IMR-90 (cell line): Measurements from ENCODE around the gene C11orf98. TPM values are rescaled to one million over a fixed set of nuclear protein-coding genes. Genes with fewer than 3 reads are reported as not detected.

Experiments used
- ATAC-seq: fragments of 200-7000 bp; cut with Tn5 transposase; 2 replicates; pipeline ENCODE4 v1.9.1; 2020; ENCODE audit warnings: low read depth, mild to moderate bottlenecking, moderate library complexity
- BruUV-seq: library from RNA; stranded (reverse); fragments of 400-500 nt; replicated peaks from 2 replicates; lab custom pipeline; 2021; lab: Mats Ljungman, UMichigan
- CTCF ChIA-PET: fragments of 300-600 bp; formaldehyde crosslinking; extraction: SDS; loops from one replicate; lab custom pipeline; 2021; ENCODE audit warnings: antibody characterized with exemption; lab: Yijun Ruan, JAX
- POLR2A ChIA-PET: fragments of 300-600 bp; sonication (Branson Sonifier 250); formaldehyde crosslinking; loops from one replicate; lab custom pipeline; 2022; ENCODE audit warnings: antibody characterized with exemption; ENCODE audit not compliant: unreplicated experiment; lab: Charles Lee
- DNase-seq: peaks from one replicate; pipeline ENCODE4 v3.0.0; 2013
- H2AFZ ChIP-seq: replicated peaks from 2 replicates; pipeline ENCODE3; 2013; ENCODE audit warnings: low read length, mild to moderate bottlenecking; ENCODE audit not compliant: poor library complexity
- H2AK5ac ChIP-seq: 2 replicates; pipeline ENCODE4 v1.6.1; 2013; ENCODE audit warnings: low read depth, low read length, inconsistent platforms
- H2AK9ac ChIP-seq: replicated peaks from 2 replicates; pipeline ENCODE3; 2013; ENCODE audit warnings: mild to moderate bottlenecking, low read depth, low read length, moderate library complexity; ENCODE audit not compliant: poor library complexity
- H2BK120ac ChIP-seq: 2 replicates; pipeline ENCODE4 v1.6.1; 2013; ENCODE audit warnings: low read depth, low read length, inconsistent platforms
- H2BK15ac ChIP-seq: 3 replicates; pipeline ENCODE4 v1.6.1; 2013; ENCODE audit warnings: low read depth, low read length, inconsistent platforms
- H2BK20ac ChIP-seq: 2 replicates; pipeline ENCODE4 v1.6.1; 2013; ENCODE audit warnings: low read depth, mild to moderate bottlenecking, inconsistent platforms, low read length, moderate library complexity
- H2BK5ac ChIP-seq: 2 replicates; pipeline ENCODE4 v1.6.1; 2013; ENCODE audit warnings: mild to moderate bottlenecking, low read depth, low read length, inconsistent platforms; ENCODE audit not compliant: poor library complexity, severe bottlenecking
- H3K14ac ChIP-seq: replicated peaks from 2 replicates; pipeline ENCODE4 v1.6.1; 2013; ENCODE audit warnings: low read depth, low read length, inconsistent platforms
- H3K18ac ChIP-seq: 2 replicates; pipeline ENCODE4 v1.6.1; 2013; ENCODE audit warnings: low read depth, low read length, control low read depth
- H3K23ac ChIP-seq: 2 replicates; pipeline ENCODE4 v1.6.1; 2013; ENCODE audit warnings: low read depth, low read length, inconsistent platforms
- H3K27ac ChIP-seq: 2 replicates; pipeline ENCODE4 v1.5.1; 2013; ENCODE audit warnings: mild to moderate bottlenecking, control low read depth, low read length; ENCODE audit not compliant: insufficient read depth
- H3K27me3 ChIP-seq: 2 replicates; pipeline ENCODE4 v1.6.1; 2013; ENCODE audit warnings: low read length; ENCODE audit not compliant: control insufficient read depth, insufficient read depth
- H3K36me3 ChIP-seq: 2 replicates; pipeline ENCODE4 v1.6.1; 2013; ENCODE audit warnings: low read length, mixed read lengths; ENCODE audit not compliant: control insufficient read depth, insufficient read depth
- H3K4ac ChIP-seq: 2 replicates; pipeline ENCODE4 v1.6.1; 2013; ENCODE audit warnings: low read depth, low read length, inconsistent platforms
- H3K4me1 ChIP-seq: 2 replicates; pipeline ENCODE4 v1.6.1; 2013; ENCODE audit warnings: low read length, mixed read lengths; ENCODE audit not compliant: control insufficient read depth, insufficient read depth
- H3K4me2 ChIP-seq: 2 replicates; pipeline ENCODE4 v1.6.1; 2013; ENCODE audit warnings: low read depth, mild to moderate bottlenecking, control low read depth, low read length, moderate library complexity
- H3K4me3 ChIP-seq: 2 replicates; pipeline ENCODE4 v1.5.1; 2013; ENCODE audit warnings: low read depth, mild to moderate bottlenecking, control low read depth, low read length, moderate library complexity; ENCODE audit not compliant: insufficient read depth
- H3K56ac ChIP-seq: 2 replicates; pipeline ENCODE4 v1.6.1; 2013; ENCODE audit warnings: low read length, inconsistent platforms; ENCODE audit not compliant: insufficient read depth; ENCODE audit errors: extremely low read depth
- H3K79me1 ChIP-seq, 2 experiments: 2 replicates each; pipeline ENCODE4 v1.6.1; 2013; ENCODE audit warnings: low read length in 2 of 2, inconsistent platforms in 1 of 2, low read depth in 1 of 2
- H3K9ac ChIP-seq: 2 replicates; pipeline ENCODE4 v1.6.1; 2013; ENCODE audit warnings: low read depth, low read length, control low read depth
- H3K9me1 ChIP-seq: 2 replicates; pipeline ENCODE4 v1.6.1; 2013; ENCODE audit warnings: low read length, inconsistent platforms; ENCODE audit not compliant: insufficient read depth
- H3K9me3 ChIP-seq: 2 replicates; pipeline ENCODE4 v1.6.1; 2013; ENCODE audit warnings: low read length; ENCODE audit not compliant: control insufficient read depth, insufficient read depth
- H4K20me1 ChIP-seq: 2 replicates; pipeline ENCODE4 v1.6.1; 2013; ENCODE audit warnings: low read length, inconsistent platforms; ENCODE audit not compliant: insufficient read depth
- H4K5ac ChIP-seq: 2 replicates; pipeline ENCODE4 v1.6.1; 2013; ENCODE audit warnings: mild to moderate bottlenecking, low read depth, low read length, control low read depth
- H4K8ac ChIP-seq, 2 experiments: 2 replicates each; pipeline ENCODE4 v1.6.1; 2013; ENCODE audit warnings: low read depth in 2 of 2, low read length in 2 of 2, control low read depth in 1 of 2, inconsistent platforms in 1 of 2
- H4K91ac ChIP-seq: 2 replicates; pipeline ENCODE4 v1.6.1; 2013; ENCODE audit warnings: low read depth, low read length, inconsistent platforms; ENCODE audit not compliant: insufficient read depth
- CEBPB ChIP-seq: IDR thresholded peaks from 2 replicates; pipeline ENCODE4 v1.6.1; 2012; ENCODE audit warnings: low read depth, low read length, improper control_type of control experiment
- CHD1 ChIP-seq: IDR thresholded peaks from 2 replicates; pipeline ENCODE4 v1.6.1; 2012; ENCODE audit warnings: low read depth, low read length, improper control_type of control experiment
- MAZ ChIP-seq: IDR thresholded peaks from 2 replicates; pipeline ENCODE4 v1.6.1; 2012; ENCODE audit warnings: low read depth, mild to moderate bottlenecking, low read length, improper control_type of control experiment, moderate library complexity, borderline replicate concordance
- MXI1 ChIP-seq: IDR thresholded peaks from 2 replicates; pipeline ENCODE4 v1.6.1; 2012; ENCODE audit warnings: low read depth, mild to moderate bottlenecking, low read length, moderate library complexity, borderline replicate concordance
- NFE2L2 ChIP-seq: fragments of 150-350 bp; IDR thresholded peaks from 2 replicates; pipeline ENCODE4 v1.6.1; 2016; ENCODE audit warnings: low read depth, mild to moderate bottlenecking, low read length
- POLR2A ChIP-seq: IDR thresholded peaks from 2 replicates; pipeline ENCODE4 v1.6.1; 2012; ENCODE audit warnings: mild to moderate bottlenecking, low read depth, low read length
- RAD21 ChIP-seq: IDR thresholded peaks from 2 replicates; pipeline ENCODE4 v1.6.1; 2012; ENCODE audit warnings: low read length, improper control_type of control experiment
- RFX5 ChIP-seq: IDR thresholded peaks from 2 replicates; pipeline ENCODE4 v1.8.0; 2012; ENCODE audit warnings: low read depth, mild to moderate bottlenecking, low read length, moderate library complexity
- SMC3 ChIP-seq: fragments of 150-350 bp; IDR thresholded peaks from 2 replicates; pipeline ENCODE4 v1.6.1; 2016; ENCODE audit warnings: low read depth, mild to moderate bottlenecking, antibody characterized with exemption, low read length, moderate library complexity
- WGBS, 2 experiments: methylation state at CpG; one replicate each; pipeline versions ENCODE4 v1.1.5 to v1.1.7; 2013; ENCODE audit warnings: missing lambda C conversion rate in 2 of 2; ENCODE audit not compliant: insufficient read length in 1 of 2; ENCODE audit errors: extremely low coverage in 2 of 2; 5-methylcytosine and 5-hydroxymethylcytosine counted together
- dilution Hi-C: fragments of 300-500 bp; cut with HindIII; formaldehyde crosslinking; loops from one replicate; pipeline ENCODE4 v1.14.3; 2018; ENCODE audit warnings: low sequenced_read_pairs; ENCODE audit not compliant: unreplicated experiment
- in situ Hi-C: fragments of 300-500 bp; cut with MboI; formaldehyde crosslinking; loops from 3 replicates; pipeline ENCODE4 v1.14.3; 2019; ENCODE audit warnings: low sequenced_read_pairs, inconsistent platforms, mixed read lengths
- intact Hi-C: fragments of 100-400 bp; cut with micrococcal nuclease; formaldehyde crosslinking; loops from 2 replicates; pipeline ENCODE4 v1.10.0; 2022
- polyA plus RNA-seq, 3 experiments: library from polyadenylated mRNA; depleted of rRNA; stranded (reverse); fragments of >200 nt; gene quantifications; 2 replicates each; pipeline ENCODE4 v1.2.3, GENCODE V29; 2012; ENCODE audit warnings: low replicate concordance in 1 of 3
- total RNA-seq: library from RNA; depleted of rRNA; stranded (reverse); fragments of >200 nt; gene quantifications from 2 replicates; pipeline ENCODE4 v1.2.3, GENCODE V29; 2012
- TF ChIP-seq, protein P1 (sequence below): fragments of 150-350 bp; IDR thresholded peaks from 2 replicates; pipeline ENCODE4 v1.6.1; 2017; ENCODE audit warnings: mild to moderate bottlenecking, antibody characterized with exemption, low read length, low read depth
- TF ChIP-seq, protein P2 (sequence below): fragments of 150-350 bp; IDR thresholded peaks from 2 replicates; pipeline ENCODE4 v1.6.1; 2016; ENCODE audit warnings: low read depth, mild to moderate bottlenecking, low read length, moderate library complexity, borderline replicate concordance

The C11orf98 gene
- total and polyA plus RNA-seq, 2 of the 4 experiments (the other 2 are of a cell fraction), result 41.2 to 62.3 TPM

DNA sequence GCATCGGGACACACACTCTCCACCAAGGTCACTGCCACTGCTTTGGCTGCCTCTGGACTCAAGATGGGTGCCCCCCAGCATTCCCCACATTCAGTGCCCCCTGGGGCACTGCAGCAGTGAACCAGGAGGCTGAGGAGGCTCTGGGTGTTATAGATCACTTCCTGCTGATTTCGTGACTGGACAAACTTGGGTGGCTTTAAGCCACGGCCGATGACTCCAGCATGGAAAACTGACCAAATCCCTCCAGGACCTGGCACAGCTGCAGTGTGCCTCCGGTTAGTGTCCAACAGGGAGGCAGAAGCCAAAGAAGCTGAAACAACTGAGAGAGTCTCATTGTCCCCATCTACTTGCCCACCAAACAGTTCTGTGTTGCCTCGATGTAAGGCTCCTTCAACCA is 17.4 kb downstream of the C11orf98 start:
- Histone ChIP-seq H3K4ac (no peak overlapping the region), H3K9me3 (no peaks in the 10 kb centered on the region), H3K4me3 (no peak overlapping the region), H4K5ac (no peak overlapping the region), H3K27me3 (no peaks in the 10 kb centered on the region), H2BK15ac (no peak overlapping the region), H2BK120ac (no peak overlapping the region), H4K91ac (no peak overlapping the region), H3K27ac (no peak overlapping the region), H3K36me3 (peaks cover 35% of the 10 kb centered on the region), H4K8ac (no peak overlapping the region), H3K14ac (no peak overlapping the region), H2AK5ac (no peak overlapping the region), H3K9me1 (peaks cover 7% of the 10 kb centered on the region; the same call in 1 of the 2 replicates), H3K56ac (no peak overlapping the region), H3K23ac (no peak overlapping the region), H3K18ac (no peak overlapping the region), H3K4me1 (peaks cover 8% of the 10 kb centered on the region), H2AK9ac (no peak overlapping the region), H3K9ac (no peak overlapping the region), H3K4me2 (no peak overlapping the region), H2BK20ac (no peak overlapping the region), H2AFZ (no peak overlapping the region), H3K79me1 (peaks cover 6 to 59% of the 10 kb centered on the region in 2 experiments), H4K20me1 (peaks cover 17% of the 10 kb centered on the region), H2BK5ac (no peak overlapping the region)
- ChIA-PET CTCF (no interaction called here), POLR2A (no interaction called here)
- dilution Hi-C loops (no loop called here), intact Hi-C loops (no loop called here), in situ Hi-C loops (no loop called here)
- TF ChIP-seq, protein P1, sequence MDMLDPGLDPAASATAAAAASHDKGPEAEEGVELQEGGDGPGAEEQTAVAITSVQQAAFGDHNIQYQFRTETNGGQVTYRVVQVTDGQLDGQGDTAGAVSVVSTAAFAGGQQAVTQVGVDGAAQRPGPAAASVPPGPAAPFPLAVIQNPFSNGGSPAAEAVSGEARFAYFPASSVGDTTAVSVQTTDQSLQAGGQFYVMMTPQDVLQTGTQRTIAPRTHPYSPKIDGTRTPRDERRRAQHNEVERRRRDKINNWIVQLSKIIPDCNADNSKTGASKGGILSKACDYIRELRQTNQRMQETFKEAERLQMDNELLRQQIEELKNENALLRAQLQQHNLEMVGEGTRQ, result no peak
- TF ChIP-seq MAZ (no peak), SMC3 (no peak), CHD1 (no peak), RAD21 (no peak), POLR2A (no peak), RFX5 (no peak), MXI1 (no peak), CEBPB (no peak), NFE2L2 (no peak)
- TF ChIP-seq, protein P2, sequence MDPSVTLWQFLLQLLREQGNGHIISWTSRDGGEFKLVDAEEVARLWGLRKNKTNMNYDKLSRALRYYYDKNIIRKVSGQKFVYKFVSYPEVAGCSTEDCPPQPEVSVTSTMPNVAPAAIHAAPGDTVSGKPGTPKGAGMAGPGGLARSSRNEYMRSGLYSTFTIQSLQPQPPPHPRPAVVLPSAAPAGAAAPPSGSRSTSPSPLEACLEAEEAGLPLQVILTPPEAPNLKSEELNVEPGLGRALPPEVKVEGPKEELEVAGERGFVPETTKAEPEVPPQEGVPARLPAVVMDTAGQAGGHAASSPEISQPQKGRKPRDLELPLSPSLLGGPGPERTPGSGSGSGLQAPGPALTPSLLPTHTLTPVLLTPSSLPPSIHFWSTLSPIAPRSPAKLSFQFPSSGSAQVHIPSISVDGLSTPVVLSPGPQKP, result no peak
- BruUV-seq, result no TSS peak
- DNase-seq (no peak), ATAC-seq (no peak)
- 100% methylated on average over 4 of the region's 6 CpGs; no CpG with 5 or more reads in 1 of the 2 experiments for WGBS, 2 experiments
